Fibroblast of skin of back (primary cell): ENCODE results near the gene ABCA3.
"Not testable (repeated sequence)": the region's sequence is repeated elsewhere in the genome, so short reads cannot be mapped to it uniquely, and the experiment has no call there.

ENCODE experiments used
- DNase-seq: peaks from one replicate; pipeline ENCODE4 v3.0.0-alpha.2; 2013

Gene ABCA3

DNA sequence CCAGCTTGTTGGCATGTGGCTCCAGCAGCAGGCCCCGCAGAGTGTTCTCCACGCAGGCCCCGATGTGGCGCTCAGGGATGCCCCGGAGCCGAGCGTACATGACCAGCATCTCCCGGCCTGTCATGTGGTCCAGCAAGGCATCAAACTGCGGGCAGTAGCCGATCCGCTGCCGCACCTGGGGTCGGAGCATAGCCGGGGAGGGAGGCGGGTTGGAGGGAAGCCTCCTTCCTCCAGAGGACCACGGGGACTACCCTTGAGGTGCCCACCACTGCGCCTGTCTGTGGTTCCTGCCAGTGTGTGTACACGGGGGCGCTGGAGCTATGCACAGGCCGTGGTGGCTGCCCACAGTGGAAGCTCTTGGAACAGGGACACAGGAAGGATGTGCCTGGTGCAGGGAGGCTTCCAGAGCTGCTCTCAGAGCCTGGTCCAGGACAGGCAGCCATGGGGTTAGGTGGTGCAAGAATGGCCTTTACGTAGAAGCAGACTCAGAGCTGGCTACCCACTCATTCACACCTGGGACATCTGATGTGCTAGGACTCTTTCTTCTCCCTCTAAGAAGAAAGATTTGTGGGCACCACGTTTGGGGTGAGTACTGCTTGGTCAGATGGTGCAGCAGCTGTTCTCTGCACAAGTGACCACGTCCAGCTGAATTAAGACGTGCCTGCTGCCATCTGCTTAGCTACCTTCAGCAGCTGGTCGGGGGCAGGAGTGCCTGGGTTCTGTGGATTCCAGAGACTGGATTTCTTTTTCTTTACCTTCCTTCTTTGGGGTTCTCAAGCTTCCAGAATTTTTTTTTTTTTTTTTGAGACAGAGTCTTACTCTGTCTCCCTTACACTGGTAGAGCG is 61.4 kb downstream of the ABCA3 start:
- no peak for DNase-seq

DNA sequence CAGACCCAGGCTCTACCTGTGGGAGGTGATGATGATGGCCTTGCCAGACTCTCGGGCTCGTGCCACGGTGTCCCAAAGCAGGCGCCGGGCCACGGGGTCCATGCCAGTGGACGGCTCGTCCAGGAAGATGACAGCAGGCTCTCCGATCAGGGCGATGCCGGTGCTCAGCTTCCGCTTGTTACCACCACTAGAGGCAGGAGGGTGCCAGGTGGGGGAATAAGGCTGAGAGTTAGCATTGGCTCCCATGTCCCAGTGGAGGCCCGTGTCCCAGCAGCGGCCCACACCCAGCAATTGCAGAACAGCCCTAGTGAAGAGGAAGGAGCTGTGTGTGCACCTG is 62.3 kb downstream of the ABCA3 start:
- no peak for DNase-seq

DNA sequence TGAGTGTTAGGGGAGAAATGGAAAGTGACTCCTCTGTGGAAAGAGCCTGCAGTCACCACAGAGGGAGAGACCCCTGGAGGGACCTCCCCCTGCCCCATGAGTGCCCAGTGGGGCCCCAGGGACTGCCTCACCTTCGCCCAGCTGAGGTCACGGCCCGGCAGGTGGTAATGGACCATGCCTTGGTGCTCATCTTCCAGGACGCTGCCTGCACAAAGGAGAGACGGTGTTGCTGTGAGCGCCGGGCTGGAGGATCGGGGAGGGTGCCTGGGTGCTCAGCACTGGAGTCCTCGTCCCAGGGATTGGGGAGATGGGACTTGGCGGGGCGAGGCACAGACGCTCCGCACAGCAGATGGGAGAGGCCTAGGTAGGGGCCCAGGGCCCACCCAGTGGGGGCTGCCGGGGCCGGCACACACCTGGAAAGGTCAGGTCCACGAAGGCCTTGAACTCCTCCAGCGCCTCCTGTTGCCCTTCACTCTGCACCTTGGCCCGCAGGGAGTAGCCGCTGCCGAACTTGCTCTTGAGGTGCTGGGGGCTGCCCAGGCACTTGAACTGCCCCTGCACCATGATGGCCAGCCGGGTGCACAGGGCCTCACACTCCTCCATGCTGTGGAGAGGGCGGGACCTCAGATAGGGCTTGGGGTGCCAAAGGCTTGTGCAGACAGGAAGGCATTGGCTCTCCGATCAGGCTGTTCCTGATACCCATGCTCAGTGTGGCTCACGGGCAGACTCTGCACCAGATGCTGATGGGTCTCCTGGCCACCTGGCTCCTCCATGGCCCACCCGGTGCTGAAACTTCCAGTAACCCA is 62.9 kb downstream of the ABCA3 start:
- DNase-seq = no peak

DNA sequence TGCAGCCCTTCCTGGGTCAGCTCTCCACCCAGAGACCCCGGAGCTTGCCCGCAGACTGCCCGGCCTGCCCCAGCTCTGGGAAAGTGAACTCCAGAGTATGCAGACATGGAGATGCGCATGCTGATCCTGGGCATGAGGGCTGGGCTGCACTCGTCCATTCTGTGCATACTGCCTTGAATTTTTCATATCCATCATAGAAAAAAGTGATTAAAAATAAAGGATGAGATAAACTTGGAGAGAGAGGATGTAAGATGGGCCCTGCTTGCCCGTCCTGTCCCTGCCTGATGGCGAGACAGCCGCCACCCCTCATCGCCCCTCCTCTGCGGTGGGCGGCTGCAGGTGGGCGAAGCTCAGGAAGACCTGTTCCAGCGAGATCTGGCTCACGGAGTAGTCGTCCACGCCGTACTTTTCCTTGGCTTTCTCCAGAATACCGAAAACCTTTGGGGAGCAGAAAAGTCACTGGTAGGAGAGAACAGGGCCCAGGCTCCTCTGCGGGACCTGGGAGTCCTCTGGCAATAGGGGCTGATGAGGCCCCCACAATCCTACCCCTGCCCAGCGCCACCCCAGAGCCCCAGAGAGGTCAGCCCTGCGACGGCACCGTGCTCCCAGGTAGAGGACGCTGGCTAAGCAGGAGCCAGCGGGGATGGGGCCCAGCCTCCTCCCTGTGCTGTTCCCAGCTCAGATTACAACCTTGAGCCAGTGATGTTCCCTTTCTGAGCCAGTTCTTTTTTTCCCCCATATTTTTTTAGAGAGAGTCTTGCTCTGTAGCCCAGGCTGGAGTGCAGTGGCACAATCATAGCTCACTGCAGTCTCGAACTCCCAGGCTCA is 63.9 kb downstream of the ABCA3 start:
- no peak for DNase-seq

DNA sequence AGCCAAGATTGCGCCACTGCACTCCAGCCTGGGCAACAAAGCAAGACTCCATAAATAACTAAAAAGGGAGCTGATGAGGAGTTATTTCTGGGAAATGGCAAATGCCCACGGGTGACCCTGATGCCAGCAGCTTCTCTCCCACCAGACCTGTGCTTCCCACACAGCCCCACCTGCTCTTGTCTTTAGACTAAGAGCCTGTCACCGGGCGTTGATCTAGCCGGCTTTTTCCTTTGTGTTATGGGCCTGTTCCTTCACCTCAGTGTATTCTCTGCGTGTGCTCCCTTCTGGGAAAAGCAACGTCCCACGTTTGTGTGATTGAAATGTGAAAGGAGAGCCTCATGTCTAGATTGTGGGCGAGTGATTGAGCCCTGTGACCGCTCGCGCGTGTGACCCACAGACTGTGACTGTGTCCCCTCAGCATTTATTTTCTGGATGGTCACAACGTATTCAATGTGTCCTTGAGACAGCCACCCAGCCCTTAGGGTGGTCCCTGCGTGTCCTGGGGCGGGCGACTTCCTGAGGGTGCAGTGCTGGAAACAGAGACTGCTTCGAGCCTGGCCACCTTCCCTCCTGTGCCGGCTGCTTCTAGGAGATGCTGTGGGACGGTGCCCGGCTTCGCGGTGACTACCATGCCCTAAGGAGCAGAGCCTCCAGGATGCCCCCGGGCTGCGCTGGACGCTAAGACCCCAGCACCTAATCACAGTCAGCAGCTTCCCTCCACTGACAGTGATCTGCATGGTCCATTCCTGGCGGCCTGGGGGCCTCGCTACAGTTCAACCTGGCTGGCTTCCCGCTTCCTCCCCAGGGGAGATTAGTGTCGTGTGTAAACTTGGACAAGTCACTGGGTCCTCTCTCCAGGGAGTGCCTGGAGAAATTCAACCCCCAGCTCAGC is 64.8 kb downstream of the ABCA3 start:
- no peak for DNase-seq

DNA sequence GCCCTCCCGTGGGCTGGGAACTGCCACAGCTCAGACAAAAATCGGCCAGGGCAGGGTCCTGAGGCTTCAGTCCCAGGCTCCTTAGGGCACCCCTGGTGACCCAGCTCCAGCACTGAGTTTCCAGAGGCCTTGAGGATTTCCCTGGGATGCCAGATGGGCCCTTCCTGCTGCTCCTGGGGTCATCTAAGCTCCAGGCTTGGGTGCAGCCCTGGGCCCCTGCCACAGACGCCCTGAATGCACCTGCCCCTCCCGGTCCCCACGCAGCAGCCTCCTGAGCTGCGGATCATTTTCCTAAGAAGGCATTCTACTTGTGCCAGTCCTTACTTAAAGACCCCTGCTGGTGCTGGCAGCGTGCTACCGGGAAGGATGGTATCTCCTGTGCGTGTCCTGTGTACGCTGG is 66.6 kb downstream of the ABCA3 start:
- DNase-seq = no peak

DNA sequence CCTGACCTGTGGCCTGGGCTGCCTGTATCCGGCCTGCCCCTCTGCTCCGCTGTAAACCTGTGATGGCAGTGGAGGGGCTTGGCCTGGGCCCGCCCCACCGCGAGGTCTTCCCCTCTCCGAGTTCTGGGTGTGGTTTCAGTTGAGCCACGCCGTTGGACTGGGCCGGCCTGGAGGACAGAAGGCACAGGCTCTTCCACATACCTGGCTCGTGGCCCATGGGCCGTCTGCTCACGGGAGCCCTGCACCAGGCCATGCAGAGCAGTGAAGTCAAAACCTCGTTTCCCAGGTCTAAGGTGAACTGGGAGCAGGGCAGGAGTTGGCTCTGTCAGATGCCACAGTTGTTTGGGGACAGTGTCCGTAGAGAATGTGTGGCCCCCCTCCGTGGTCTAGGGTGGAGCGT is 67.0 kb downstream of the ABCA3 start:
- DNase-seq = no peak

DNA sequence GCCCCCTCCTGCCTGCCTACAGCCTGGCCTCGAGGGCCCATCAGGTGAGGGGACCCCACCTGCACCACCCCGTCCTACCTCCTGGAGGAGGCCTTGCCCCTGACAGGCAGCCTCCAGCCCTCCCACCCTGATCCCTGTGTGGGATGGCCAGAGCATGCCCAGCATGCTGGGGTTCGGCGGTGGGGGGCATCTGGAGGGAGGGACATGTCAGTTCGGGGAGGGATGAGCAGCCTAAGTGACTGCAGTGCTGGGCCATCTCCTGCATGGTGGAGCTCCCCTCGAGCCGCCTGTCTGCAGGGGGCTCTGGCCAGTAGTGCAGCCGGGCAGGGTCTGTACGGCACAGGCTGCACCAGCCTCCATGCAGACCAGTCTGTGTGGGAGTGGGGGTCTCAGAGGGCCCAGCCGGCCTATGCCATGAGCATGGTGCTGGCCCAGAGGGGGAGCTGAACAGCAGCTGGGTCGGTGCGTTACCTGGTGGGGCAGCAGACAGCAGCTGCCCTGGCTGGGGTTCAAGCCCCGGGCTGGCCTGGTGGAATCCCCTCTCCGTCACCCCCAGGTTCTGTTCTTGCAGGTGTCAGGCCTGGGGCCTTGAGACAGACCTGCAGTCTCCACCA is 68.6 kb downstream of the ABCA3 start:
- DNase-seq = no peak

DNA sequence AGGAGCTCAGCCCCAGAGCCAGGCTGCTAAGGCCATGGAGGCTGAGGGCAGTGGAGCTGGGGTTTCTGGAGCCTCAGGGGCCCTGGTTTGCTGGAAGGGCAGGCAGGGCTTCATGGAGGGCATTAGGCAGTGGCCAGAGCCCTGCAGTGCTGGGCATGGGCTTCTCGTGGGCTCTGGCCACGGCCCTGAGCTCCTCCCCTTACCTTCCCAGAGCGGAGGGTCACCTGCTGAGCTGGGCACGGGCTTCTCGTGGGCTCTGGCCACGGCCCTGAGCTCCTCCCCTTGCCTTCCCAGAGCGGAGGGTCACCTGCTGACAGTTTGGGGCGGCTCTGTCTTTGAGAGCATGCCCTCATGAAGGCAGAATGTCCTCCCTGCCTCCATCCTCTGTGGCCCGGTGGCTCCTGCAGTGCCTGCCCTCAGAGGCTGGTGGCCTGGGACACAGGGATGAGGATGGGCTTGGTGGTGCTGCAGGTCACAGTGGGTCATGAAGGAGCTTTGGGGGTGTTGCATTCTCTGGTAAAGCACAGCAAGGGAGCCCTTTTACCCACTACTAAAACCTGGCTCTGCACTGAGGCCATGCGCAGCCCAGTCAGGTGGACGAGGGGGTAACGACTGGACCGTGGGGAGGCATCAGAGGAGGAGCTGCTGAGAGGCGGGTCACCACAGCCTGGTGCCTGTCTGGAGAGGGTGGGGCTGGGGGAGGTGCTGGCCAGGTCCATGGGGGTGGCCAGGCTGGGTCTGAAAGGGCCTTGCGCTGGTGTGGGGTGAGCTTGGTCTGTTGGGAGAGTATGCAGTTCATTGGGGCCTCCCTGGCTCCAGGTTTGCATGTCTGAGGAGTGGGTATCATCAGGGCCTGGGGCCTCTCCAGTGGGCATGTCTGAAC is 69.7 kb downstream of the ABCA3 start:
- no peak for DNase-seq

DNA sequence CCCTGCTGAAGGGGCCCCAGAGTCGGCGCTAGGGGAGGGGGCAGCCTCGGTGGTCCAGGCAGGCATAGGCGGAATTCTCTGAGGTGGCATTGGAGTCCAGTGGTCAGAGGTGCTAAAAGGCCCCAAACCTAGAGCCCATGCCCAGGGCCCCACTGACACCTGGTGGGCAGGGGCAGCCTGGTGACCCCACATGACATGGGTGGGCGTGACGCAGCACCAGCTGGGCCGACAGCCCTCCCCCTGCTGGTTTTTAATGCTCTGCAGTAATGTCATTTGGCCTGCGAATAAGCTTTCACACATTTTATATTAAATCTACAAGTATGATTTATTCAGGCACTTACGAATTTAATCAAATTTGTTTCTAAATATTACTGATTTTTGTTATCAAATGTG is 70.5 kb downstream of the ABCA3 start:
- no peak for DNase-seq

GRCh38 chr16:2267913-2268666 is 72.4 kb downstream of the ABCA3 start, which contains the start of gene RNPS1:
Gene RNPS1 (minus strand): TSS chr16:2268126. CDS start chr16:2264643, 3,483 bp downstream.
- peak; percentile 96 for DNase-seq

DNA sequence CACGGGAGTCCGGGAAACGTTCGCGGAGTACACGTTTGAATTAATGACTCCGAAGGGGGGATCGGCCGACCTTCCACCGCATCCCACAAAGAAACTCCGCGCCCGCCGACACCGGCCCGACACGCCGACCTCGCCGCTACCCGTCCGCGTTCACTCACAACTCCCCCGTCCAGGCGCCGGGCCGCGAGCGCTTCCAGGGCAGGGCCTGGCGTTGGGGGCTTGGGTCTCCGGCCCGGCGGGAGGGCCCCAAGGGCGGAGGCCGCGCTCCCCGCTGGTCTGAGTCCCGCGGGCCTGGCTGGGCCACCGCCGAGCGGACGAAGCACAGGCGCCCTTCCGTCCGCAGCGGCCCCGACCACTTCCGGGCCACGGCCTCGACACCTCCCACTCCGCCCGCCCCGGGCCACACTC is 73.0 kb downstream of the ABCA3 start:
- DNase-seq = not testable (repeated sequence)

DNA sequence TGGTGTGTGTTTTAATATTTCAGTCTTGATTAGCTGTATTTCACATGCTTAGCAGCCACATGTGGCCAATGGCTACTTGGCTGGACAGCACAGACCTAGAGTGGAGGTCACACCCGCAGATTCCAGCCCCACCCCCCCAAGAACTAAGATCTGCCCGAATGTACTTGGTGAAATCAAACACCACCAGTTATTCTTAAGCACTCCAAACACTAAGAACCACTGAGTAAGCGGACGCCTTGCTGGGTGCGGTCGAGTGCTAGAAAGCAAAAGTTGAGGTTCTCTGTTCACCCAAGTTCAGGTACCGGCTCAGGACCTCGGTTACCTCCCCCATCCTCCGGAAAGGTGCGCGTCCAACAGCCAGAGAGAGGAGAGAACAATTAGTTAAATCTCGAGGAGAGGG is 73.6 kb downstream of the ABCA3 start:
- DNase-seq = peak; percentile 6

- not testable (repeated sequence) for DNase-seq
Observed at GRCh38 chr16:2263026-2263425, 77.5 kb downstream of the ABCA3 start.

DNA sequence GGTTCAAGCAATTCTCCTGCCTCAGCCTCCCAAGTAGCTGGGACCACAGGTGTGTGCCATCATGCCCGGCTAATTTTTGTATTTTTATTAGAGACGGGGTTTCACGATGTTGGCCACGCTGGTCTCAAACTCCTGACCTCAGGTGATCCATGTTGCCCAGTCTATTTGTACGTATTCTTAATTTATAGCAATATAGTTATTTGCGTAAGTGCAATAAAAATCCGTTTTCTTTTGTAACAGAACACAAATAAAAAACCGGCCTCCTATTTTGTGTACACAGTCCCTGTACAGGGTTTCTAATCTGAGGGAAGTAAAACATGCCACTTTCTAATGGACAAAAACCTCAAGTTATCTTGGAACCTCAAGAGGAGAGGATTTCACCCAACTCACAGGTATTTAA is 80.3 kb downstream of the ABCA3 start:
- no peak for DNase-seq

- DNase-seq = not testable (repeated sequence)
Observed at GRCh38 chr16:2258530-2258929, 82.0 kb downstream of the ABCA3 start.

- no peak for DNase-seq
Observed at GRCh38 chr16:2257726-2258125, 82.8 kb downstream of the ABCA3 start.

- DNase-seq = no peak
Observed at GRCh38 chr16:2256531-2257140, 83.9 kb downstream of the ABCA3 start.

DNA sequence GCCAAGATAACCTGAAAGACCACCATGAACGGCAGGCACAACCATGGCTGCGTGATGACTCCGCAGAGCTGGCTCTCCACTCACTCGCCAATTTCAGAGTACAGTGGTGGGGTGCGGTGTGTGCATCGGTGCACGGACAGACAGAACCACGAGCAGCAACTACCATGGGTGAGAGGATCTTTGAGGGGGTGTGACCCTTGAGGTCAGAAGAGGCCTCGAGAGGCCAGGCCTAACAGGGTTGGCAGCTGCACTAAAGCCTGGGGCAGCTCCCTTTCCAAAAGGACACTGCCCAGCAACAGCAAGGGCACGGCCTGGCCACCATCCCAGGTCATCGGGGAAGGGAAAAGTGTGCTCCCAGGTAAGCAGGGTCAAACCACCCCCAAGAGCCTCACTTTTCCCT is 87.2 kb downstream of the ABCA3 start:
- DNase-seq = no peak
